PC-3 (cell line): ENCODE measurements around the gene LBHD2. TPM values are rescaled to one million over a fixed set of nuclear protein-coding genes. Genes with fewer than 3 reads are reported as not detected.

Experiments used
- ATAC-seq: fragments of 200-7000 bp; cut with Tn5 transposase; 2 replicates; pipeline ENCODE4 v1.9.1; 2020; ENCODE audit warnings: mild to moderate bottlenecking, moderate library complexity
- BruUV-seq: library from RNA; stranded (reverse); fragments of 400-500 nt; replicated peaks from 2 replicates; lab custom pipeline; 2021; lab: Mats Ljungman, UMichigan
- CTCF ChIA-PET: fragments of 300-600 bp; sonication (Branson Sonifier 250); formaldehyde crosslinking; loops from one replicate; lab custom pipeline; 2022; ENCODE audit warnings: antibody characterized with exemption; lab: Charles Lee
- POLR2A ChIA-PET: fragments of 300-600 bp; sonication (Branson Sonifier 250); formaldehyde crosslinking; loops from one replicate; lab custom pipeline; 2022; ENCODE audit warnings: antibody characterized with exemption; ENCODE audit not compliant: unreplicated experiment; lab: Charles Lee
- DNase-seq: peaks from one replicate; pipeline ENCODE4 v3.0.0-alpha.2; 2015
- H2AFZ ChIP-seq: fragments of 300-600 bp; sonication (generic); 2 replicates; pipeline ENCODE4 v1.6.0; 2016; ENCODE audit warnings: antibody characterized with exemption, low read length
- H3F3A ChIP-seq: fragments of 300-600 bp; sonication (generic); one replicate; pipeline ENCODE4 v1.6.0; 2017; ENCODE audit warnings: antibody characterized with exemption, low read length, control low read depth, mild to moderate bottlenecking; ENCODE audit not compliant: unreplicated experiment
- H3K27ac ChIP-seq: fragments of 300-600 bp; sonication (generic); 2 replicates; pipeline ENCODE4 v1.5.1; 2016; ENCODE audit warnings: mild to moderate bottlenecking, low read length
- H3K27me3 ChIP-seq: fragments of 300-600 bp; sonication (generic); 2 replicates; pipeline ENCODE4 v1.6.1; 2016; ENCODE audit warnings: low read length, mixed read lengths
- H3K36me3 ChIP-seq: fragments of 300-600 bp; sonication (generic); 2 replicates; pipeline ENCODE4 v1.6.1; 2016; ENCODE audit warnings: low read depth, mixed run types, low read length, mixed read lengths
- H3K4me1 ChIP-seq: fragments of 300-600 bp; sonication (generic); 2 replicates; pipeline ENCODE4 v1.5.1; 2016; ENCODE audit warnings: low read length; ENCODE audit not compliant: insufficient read depth
- H3K4me2 ChIP-seq: fragments of 300-600 bp; sonication (generic); 2 replicates; pipeline ENCODE4 v1.6.0; 2016; ENCODE audit warnings: low read length
- H3K4me3 ChIP-seq: fragments of 300-600 bp; sonication (generic); 2 replicates; pipeline ENCODE4 v1.5.1; 2016; ENCODE audit warnings: mild to moderate bottlenecking, low read length, mixed read lengths
- H3K79me2 ChIP-seq: fragments of 300-600 bp; sonication (generic); 2 replicates; pipeline ENCODE4 v1.6.1; 2017; ENCODE audit warnings: low read length, mixed read lengths
- H3K9ac ChIP-seq: fragments of 300-600 bp; sonication (generic); 2 replicates; pipeline ENCODE4 v1.6.0; 2016; ENCODE audit warnings: mild to moderate bottlenecking, low read length
- H3K9me2 ChIP-seq: fragments of 300-600 bp; sonication (generic); replicated peaks from 2 replicates; pipeline ENCODE4 v1.6.1; 2016; ENCODE audit warnings: mixed run types, low read length, mixed read lengths
- H3K9me3 ChIP-seq: fragments of 300-600 bp; sonication (generic); 2 replicates; pipeline ENCODE4 v1.6.1; 2016; ENCODE audit warnings: low read length, mixed read lengths
- H4K20me1 ChIP-seq: fragments of 300-600 bp; sonication (generic); 2 replicates; pipeline ENCODE4 v1.6.1; 2016; ENCODE audit warnings: low read length, mixed read lengths
- EZH2 ChIP-seq: fragments of 300-600 bp; sonication (generic); IDR thresholded peaks from one replicate; pipeline ENCODE4 v1.6.1; 2017; ENCODE audit warnings: antibody characterized with exemption, mild to moderate bottlenecking, low read length; ENCODE audit not compliant: unreplicated experiment
- EZH2phosphoT487 ChIP-seq: fragments of 300-600 bp; sonication (generic); IDR thresholded peaks from 2 replicates; pipeline ENCODE4 v1.6.1; 2018; ENCODE audit warnings: mild to moderate bottlenecking, antibody characterized with exemption, low read length, borderline replicate concordance
- intact Hi-C: fragments of 100-400 bp; cut with micrococcal nuclease; formaldehyde crosslinking; loops from 2 replicates; pipeline ENCODE4 v1.9.0; 2023
- total RNA-seq: library from RNA; depleted of rRNA; stranded (reverse); fragments of >200 nt; gene quantifications from 2 replicates; pipeline ENCODE4 v1.2.3, GENCODE V29; 2014
- TF ChIP-seq, protein P1 (sequence below): fragments of 300-600 bp; sonication (generic); conservative IDR thresholded peaks from 2 replicates; pipeline ENCODE4 v1.5.1; 2017; ENCODE audit warnings: antibody characterized with exemption, low read depth, mild to moderate bottlenecking, low read length

The LBHD2 gene
- total RNA-seq, 1 experiment from 2014 or later, result not detected

DNA sequence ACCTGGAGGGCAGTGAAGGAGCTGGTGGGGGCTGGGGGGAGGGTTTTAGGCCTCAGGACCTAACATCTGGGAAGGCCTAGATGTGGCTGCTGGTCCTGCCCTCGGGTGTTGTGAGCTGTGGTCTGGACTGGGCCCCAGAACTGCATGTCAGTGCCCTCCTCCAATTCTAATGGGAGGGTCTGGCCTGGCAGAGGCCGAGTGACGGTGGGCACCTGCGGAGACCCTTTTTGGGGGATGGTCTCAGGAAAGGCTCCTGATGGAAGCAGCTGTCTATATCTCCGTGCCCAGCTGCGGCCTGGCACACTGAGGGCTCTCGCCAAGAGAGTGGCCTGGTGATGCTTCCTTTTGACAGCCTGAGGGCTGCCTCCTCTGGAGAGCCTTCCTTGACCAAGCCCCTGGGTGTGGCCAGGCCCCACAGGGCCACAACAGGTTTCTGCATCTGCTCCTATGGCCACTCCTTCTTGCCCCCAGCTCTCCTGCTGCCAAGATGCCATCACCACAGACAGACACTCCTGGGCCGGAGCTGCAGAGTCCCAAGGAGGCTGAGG, 15.8 kb downstream of the LBHD2 start:
- Histone ChIP-seq H3K79me2 (no peaks in the 10 kb centered on the region), H3K4me1 (peaks cover 8% of the 10 kb centered on the region; the same call in 1 of the 2 replicates), H3K4me2 (no peak overlapping the region), H4K20me1 (no peaks in the 10 kb centered on the region), H2AFZ (no peak overlapping the region), H3K9me3 (no peaks in the 10 kb centered on the region), H3K27me3 (peaks cover 7% of the 10 kb centered on the region; the same call in 1 of the 2 replicates), H3K9me2 (no peaks in the 10 kb centered on the region), H3K36me3 (no peaks in the 10 kb centered on the region), H3F3A (no peaks in the 10 kb centered on the region), H3K9ac (no peak overlapping the region), H3K27ac (no peak overlapping the region), H3K4me3 (no peak overlapping the region)
- ChIA-PET CTCF (no interaction called here), POLR2A (no interaction called here)
- ATAC-seq (no peak), DNase-seq (no peak)
- intact Hi-C loops, result no loop called here
- no peak for TF ChIP-seq EZH2phosphoT487
- no peak for TF ChIP-seq EZH2
- TF ChIP-seq, protein P1, sequence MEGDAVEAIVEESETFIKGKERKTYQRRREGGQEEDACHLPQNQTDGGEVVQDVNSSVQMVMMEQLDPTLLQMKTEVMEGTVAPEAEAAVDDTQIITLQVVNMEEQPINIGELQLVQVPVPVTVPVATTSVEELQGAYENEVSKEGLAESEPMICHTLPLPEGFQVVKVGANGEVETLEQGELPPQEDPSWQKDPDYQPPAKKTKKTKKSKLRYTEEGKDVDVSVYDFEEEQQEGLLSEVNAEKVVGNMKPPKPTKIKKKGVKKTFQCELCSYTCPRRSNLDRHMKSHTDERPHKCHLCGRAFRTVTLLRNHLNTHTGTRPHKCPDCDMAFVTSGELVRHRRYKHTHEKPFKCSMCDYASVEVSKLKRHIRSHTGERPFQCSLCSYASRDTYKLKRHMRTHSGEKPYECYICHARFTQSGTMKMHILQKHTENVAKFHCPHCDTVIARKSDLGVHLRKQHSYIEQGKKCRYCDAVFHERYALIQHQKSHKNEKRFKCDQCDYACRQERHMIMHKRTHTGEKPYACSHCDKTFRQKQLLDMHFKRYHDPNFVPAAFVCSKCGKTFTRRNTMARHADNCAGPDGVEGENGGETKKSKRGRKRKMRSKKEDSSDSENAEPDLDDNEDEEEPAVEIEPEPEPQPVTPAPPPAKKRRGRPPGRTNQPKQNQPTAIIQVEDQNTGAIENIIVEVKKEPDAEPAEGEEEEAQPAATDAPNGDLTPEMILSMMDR, result no peak
- no TSS peak for BruUV-seq

DNA sequence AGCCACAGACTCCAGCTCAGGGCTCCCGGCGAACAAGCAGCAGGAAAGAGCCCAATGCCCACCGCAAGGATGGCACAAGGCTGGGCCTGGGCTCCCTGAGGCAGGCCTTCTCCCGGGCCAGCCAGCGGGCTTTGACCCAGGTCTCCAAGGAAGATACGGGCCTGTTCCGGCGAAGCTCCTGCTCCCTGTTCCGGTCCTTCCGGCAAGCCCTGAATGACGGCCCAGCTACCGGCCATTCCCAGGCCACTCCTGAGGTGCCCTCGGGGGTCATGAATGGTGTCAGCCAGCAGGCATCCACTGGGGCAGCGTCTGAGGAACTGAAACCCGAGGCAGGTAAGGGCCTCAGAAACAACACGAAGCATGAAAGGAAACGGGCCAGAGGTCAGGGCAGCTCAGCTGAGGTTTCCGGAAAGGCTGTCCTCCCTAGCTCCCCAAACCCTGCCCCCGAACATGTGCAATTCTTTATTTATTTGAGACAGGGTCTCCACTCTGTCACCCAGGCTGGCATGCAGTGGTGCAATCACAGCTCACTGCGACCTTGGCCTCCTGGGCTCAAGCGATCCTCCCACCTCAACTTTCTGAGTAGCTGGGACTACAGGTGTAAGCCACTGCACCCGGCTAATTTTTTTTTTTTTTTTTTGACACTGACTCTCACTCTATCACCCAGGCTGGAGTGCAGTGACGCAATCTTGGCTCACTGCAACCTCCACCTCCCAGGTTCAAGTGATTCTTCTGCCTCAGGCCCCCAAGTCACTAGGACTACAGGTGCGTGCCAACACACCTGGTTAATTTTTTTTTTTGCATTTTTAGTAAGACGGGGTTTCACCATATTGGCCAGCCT, 16.5 kb downstream of the LBHD2 start:
- DNase-seq, result no peak
- peaks cover 15% of the 10 kb centered on the region; the same call in 1 of the 2 replicates for H3K4me1 ChIP-seq
- no peak for ATAC-seq
- BruUV-seq, result no TSS peak
- no peaks in the 10 kb centered on the region for H3K36me3 ChIP-seq
- H3K9ac ChIP-seq, result no peak overlapping the region
- ChIA-PET POLR2A (no interaction called here), CTCF (interaction anchor here (0.6 kb wide), 1 partner anchor 33 kb away, joined by 4 read pairs; no protein-coding TSS in a partner anchor)
- no peaks in the 10 kb centered on the region for H3F3A ChIP-seq
- H3K79me2 ChIP-seq, result no peaks in the 10 kb centered on the region
- H3K27me3 ChIP-seq, result peaks cover 7% of the 10 kb centered on the region; the same call in 1 of the 2 replicates
- no peak overlapping the region for H3K4me2 ChIP-seq
- intact Hi-C loops, result no loop called here
- no peaks in the 10 kb centered on the region for H4K20me1 ChIP-seq
- H2AFZ ChIP-seq, result no peak overlapping the region
- TF ChIP-seq EZH2phosphoT487 (no peak), EZH2 (no peak)
- TF ChIP-seq, protein P1, result no peak
- no peak overlapping the region for H3K27ac ChIP-seq
- no peaks in the 10 kb centered on the region for H3K9me3 ChIP-seq
- H3K9me2 ChIP-seq, result no peaks in the 10 kb centered on the region
- no peak overlapping the region for H3K4me3 ChIP-seq
